ENCODE data around the gene SCYGR8. TPM values are rescaled to one million over a fixed set of nuclear protein-coding genes. Genes with fewer than 3 reads are reported as not detected.
A peak's percentile ranks its signal among the peaks of the same experiment; 100 is the strongest.

The SCYGR8 gene
- total RNA-seq, 1 experiment from 2014 or later, result not detected

DNA sequence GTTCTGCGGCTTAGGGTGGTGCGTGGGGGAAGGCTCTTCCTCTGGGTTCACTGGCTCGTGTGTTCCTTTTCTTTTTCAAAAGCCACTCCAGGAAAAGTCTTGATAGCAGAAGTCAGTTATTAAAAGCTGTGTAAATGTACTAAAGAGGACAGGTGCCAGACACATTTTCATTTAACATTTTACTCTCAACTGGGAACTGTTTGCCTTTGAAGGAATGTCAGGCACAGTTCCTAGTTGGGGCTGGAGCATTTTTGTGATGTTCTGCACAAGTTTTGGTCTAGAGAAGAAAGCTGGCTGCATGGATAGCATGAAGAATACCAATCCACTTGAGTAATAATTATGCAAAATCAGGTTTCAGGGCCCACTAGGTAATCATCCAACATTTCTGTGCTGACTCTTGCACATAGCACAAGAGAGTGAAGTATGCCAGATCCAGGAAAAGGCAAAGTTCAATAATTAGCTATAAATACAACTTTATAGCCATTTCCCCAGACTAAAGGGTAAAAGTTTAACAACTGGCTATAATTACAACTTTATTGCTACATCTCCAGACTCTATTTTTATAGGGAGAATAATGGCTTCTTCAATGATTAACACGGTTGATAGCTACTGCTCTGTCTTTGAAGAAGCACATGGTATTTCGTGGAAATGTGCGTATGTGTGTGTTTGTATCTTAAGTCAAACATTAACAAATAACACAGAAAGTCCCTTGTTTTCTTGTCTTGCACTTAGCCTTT, 16.2 kb downstream of the SCYGR8 start:
- no peak for DNase-seq (ENCODE audit: low read depth)

DNA sequence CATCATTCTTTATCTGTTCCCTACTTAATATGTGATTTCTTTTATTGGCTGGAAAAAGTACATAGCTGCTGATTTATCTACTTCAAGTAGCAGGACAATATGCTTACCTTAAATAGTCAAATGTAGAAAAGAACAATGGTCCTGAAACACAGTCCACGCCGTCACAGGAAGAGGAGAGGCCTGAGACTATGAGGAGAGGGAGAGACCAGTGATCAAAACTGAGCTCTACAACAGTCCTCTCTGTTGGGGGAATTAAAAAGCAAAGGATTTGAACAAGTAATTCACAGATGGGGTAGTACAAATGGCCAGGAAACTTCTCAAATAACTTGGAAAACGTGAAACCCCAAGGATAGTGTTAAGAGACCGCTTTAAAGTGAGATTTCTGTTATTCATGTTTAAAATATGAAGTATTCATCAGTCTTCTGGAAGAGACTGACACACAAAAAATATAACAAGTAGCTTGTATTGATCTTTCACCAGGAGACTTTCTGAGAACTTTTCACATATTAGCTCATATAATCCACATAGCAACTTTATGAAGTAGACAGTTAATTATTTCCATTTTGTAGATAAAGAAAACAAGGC, 20.2 kb downstream of the SCYGR8 start:
- no peak for DNase-seq (ENCODE audit: low read depth)

DNA sequence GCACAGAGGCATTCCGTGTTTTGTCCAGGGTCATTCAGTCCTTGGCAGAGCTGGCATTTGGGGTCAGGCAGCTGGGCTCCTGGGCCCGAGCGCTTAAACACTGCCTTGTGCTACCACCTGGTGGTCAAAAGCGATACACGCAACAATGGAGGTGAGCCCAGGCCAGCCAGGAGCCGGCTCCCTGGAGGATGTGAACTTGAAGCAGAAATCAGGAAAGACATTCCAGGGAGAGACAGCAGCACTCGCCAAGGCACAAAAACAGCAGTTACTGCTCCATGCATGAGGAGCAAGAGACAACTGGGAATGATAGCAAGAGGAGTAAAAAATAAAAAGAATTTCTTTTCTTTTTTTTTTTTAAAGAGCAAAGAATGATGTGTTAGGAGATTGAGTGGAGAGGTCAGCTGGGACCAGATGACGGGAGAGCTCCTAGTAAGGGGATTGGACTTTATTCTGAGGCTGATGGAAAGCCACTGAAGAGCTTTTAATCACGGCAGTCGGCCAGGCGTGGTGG, 20.7 kb downstream of the SCYGR8 start:
- peak; percentile 66 for DNase-seq (ENCODE audit: low read depth)

DNA sequence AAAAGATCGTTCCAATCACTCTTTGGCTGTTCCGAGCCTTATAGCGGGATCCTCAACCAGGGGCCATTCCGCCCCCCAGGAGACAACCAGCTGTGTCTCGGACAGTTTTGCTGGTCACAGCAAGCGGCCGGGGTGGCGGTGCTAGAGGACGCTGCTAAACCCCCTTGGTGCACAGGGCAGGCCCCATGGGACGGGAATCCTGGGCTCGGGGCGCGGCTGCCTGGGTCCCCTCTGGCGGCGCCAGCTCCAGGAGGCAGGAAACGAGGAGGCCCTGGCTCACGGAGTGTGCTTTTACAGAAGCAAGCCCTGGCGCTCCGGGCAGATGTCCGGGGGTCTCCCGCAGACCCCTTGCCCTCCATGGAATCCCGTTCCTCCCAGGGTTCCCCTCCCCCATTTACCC, 22.1 kb downstream of the SCYGR8 start:
- DNase-seq (ENCODE audit: low read depth), result no peak

DNA sequence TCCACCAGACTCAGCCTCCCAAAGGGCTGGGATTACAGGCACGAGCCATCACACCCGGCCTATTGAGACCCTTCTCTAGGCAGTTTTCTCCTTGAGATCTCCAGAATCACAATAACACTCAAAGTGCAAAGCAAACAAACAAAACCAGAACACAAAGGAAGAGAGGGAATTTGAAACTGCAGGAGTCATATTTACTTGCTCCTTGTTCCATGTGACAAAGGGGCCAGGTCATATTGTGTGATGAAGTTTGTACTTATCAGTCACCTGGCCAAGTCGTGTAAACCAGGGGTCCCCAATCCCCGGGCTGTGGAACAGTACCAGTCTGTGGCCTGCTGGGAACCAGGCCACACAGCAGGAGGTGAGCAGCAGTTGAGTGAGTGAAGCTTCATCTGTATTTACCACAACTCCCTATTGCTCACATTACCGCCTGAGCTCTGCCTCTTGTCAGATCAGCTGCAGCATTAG, 26.5 kb downstream of the SCYGR8 start:
- no peak for DNase-seq (ENCODE audit: low read depth)

- DNase-seq (ENCODE audit: low read depth), result no peak
Observed at GRCh38 chr2:227772932-227773331, 27.2 kb downstream of the SCYGR8 start.

DNA sequence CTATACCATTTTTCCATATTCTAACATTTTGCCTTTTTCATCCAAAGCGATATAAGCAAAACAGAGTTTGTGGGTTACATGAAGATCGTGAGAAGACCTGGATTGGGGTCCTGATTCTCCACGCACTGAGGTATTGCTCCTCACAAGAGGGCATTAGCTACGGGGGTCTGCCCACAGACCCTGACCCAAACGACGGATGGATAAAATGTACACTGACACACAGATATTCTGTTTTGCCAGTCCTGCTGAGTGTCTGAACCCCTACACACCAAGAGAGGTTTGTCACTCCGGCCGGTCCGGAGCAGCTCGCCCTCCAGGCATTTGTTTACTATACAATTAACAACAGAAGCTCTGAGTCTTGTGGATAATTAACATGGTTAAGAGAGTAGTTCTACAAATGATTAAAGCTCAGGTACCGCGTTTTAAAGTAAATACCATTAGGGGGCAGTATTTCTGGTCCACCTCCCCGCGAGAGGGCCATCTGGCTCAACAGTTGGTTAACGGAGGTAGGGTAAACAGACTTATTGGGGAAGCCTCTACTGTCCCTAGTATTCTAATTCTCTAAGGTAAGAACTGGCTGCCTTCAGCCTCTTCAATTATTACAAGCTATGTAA, 28.4 kb downstream of the SCYGR8 start:
- no peak for DNase-seq (ENCODE audit: low read depth)

DNA sequence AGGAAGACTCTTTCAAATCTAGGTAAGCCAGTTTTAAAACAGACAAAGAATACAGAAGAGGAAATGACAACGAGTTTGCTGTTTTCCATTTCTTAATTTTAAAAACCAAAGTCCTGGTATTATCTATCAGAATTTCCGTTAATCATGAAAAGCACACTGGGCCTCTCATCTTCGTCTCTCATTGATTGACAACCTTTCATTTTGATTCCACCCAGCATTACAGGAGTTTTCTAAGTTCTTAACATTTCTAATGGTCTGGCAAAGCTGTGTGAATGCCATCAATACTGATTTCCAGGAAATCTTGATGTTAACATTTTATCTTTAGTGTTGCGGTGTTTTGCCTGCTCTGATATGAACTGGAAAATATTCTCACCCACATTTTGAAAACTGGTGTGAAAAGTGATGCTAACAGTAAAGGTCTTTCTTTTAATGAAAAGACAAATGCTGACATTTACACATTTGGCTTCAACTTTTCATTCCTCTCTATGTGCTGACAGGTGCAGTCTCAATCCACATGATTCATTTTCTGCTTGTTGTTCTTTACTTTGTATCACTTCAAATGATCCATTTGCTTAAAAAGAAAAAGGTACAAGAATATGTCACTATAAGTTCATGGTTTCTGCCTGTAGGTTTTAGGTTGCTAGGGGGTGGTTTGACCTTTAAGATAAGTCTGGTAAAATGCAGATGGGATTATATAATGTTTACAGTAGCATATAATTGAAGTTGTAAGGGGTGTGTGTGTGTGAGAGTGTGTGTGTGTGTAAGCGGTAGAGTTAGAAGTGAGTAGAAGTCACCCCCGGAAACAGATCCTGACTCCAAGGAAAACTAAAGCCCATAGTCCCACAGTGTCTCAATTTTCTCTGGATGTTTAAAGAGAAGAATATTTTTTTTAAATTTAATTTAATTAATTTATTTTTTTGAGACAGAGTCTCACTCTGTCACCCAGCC, 29.5 kb downstream of the SCYGR8 start:
- DNase-seq (ENCODE audit: low read depth), result no peak

- DNase-seq (ENCODE audit: low read depth), result no peak
Observed at GRCh38 chr2:227780981-227781615, 35.4 kb downstream of the SCYGR8 start.

DNA sequence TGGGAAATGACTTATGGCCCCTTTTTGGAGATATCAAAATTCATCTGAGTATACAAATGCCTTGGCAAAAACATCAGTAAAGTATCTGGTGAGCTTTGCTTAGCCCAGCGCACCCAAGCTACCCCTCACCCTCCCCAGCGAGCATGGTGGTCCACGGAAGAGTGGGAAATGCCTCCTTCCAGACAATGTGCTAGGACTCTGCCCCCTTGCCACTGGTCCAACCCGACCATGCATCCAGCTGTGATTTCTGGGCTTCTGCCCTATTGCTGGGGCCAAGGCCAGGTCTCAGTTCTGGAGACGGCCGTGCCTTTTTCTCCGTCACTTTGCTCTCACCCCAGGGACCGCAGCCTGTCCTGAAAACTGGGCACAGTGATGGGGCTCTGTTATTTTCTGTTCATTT, 36.1 kb downstream of the SCYGR8 start:
- no peak for DNase-seq (ENCODE audit: low read depth)

- DNase-seq (ENCODE audit: low read depth), result no peak
Observed at GRCh38 chr2:227782804-227783203, 37.1 kb downstream of the SCYGR8 start.

DNA sequence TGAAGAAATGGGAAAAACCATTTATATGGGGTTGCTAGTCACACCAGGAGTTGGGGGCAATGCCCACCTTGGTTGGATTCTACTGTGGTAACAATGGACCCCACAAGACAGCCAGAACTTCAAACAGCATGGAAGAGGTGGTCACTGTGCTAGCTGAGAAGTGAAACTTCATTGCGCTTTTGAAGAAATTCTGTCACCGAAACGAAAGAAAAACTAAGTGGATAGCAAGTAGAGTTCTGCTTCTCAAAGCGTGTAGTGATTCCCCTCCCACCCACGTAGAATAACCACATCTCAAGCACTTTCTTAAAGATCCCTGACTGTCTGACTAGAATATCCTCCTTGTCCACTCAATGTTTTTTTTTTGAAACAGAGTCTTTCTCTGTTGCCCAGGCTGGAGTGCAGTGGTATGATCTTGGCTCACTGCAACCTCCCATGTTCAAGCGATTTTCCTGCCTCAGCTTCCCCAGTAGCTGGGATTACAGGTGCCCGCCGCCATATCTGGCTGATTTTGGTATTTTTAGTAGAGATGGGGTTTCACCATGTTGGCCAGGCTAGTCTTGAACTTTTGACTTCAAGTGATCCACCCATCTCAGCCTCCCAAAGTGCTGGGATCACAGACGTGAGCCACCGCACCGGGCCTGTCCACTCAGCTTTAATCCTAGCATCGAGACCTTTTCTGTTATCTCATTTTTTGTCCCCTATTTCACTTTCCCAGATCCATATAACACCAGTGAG, 37.9 kb downstream of the SCYGR8 start:
- no peak for DNase-seq (ENCODE audit: low read depth)

GRCh38 chr2:227785293-227785692, 39.6 kb downstream of the SCYGR8 start:
- DNase-seq (ENCODE audit: low read depth), result no peak

DNA sequence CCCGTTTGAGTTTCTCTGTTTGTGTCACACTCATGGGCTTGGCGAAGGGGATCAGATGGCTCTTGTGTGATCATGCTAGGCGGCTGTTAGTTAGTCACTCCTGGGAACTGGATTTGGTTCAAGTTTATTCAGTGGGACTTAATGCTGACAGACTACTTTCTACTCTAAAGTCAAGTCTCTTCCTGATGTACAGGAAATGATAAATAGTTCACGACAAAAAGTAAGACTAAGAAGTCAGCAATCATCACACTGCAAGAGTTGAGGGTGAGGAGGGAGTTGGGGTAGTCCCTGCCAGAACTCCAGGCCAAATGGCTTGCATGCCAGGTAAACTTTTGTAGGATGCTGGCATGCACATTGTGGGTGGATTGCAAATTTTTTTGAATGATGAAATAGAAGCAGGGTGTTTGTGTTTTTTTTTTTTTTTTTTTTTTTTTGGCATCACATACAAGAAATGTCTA, 42.9 kb downstream of the SCYGR8 start:
- DNase-seq (ENCODE audit: low read depth), result peak; percentile 63

DNA sequence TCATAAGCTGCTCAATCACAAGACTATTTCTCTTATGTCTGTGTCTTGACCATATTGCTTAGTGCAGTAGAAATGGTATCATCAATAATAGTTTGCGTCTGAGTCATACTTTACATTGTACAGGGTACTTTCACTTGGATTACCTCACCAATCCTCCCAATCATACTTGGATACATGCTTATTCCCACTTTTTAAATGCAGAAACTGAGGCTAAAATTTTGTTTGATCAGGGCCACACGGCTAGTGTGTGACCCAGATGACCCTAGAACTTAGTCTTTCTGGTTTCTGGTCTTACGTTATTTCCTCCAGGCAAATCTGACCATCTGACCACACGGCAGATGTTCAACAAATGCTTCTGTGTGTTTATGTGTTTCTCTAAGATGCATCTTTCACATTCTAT, 44.1 kb downstream of the SCYGR8 start:
- DNase-seq (ENCODE audit: low read depth), result no peak

- no peak for DNase-seq (ENCODE audit: low read depth)
Observed at GRCh38 chr2:227793148-227793712, 47.5 kb downstream of the SCYGR8 start.

Measured in M059J (cell line).